Stimulated activated CD4-positive, alpha-beta T cell treated with anti-CD3 and anti-CD28 coated beads, TNF-alpha, amount 100 ng/mL, for 48 hours (primary cell): ENCODE data around the gene CLDN5.

ENCODE experiments used
- DNase-seq, 3 donors: peaks; one replicate each; pipeline ENCODE4 v3.0.0-alpha.2; 2020; ENCODE audit warnings: low read depth in 3 of 3

CLDN5 gene, protein sequence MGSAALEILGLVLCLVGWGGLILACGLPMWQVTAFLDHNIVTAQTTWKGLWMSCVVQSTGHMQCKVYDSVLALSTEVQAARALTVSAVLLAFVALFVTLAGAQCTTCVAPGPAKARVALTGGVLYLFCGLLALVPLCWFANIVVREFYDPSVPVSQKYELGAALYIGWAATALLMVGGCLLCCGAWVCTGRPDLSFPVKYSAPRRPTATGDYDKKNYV

GRCh38 chr22:19524170-19525115, at the start of gene CLDN5:
Gene CLDN5, minus strand, starts transcription at chr22:19524410. Its CDS starts 155 bp downstream, at chr22:19524255.
- DNase-seq, result no peak

DNA sequence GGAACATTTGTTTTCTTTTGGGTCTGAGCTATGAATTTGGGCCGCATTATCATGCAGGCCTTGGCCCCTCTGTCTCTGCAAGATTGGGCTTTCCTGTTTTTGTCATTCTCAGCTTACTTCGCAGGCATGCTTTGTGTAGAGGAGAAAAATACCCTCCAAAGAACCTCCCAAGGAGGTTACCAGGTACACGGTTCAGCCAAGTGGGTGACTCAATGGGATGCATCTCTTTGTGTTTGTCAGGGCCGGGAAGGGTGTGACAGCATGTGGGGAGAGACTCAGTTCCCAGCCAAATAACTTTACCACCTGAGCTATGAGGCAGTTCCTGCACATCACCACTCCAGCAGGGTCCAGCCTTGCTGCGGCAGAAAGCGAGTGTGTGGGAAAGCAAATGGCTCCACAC, 47.8 kb upstream of the CLDN5 start:
- DNase-seq, result no peak

GRCh38 chr22:19571207-19571795, 47.1 kb upstream of the CLDN5 start:
- no peak for DNase-seq

DNA sequence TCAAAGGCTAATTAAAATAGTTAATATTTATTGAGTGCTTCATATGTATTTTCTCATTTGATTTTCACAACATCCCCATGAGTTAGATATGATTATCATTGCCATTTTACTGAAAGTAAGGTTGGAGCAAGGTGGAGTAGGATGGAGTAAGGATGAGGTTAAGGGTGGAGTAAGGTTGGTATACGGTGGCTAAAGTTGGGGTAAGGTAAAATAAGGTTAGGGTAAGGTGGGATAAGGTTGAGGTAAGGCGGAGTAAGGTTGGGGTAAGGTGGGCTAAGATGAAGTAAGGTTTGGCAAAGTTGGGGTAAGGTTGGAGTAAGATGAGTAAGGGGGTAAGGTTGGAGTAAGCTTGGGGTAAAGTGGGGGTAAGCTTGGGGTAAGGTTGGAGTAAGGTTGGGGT, 45.8 kb upstream of the CLDN5 start:
- no peak for DNase-seq

DNA sequence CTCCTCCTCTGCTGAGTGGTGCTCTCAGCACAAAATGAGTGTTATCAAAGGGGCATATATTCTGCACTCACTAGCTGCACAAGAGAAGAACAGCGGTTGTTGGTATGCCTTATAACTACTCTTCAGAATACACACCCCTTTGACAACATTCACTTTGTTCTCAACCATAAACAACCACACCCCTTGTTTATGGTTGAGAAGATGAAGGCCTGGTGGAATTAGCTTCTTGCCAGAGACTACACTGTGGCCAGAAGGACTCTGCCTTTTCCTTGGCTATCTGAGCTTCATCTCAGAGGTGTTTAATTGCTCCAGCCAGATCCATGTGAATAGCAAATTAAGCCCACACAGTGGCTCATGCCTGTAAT, 45.0 kb upstream of the CLDN5 start:
- no peak for DNase-seq

DNA sequence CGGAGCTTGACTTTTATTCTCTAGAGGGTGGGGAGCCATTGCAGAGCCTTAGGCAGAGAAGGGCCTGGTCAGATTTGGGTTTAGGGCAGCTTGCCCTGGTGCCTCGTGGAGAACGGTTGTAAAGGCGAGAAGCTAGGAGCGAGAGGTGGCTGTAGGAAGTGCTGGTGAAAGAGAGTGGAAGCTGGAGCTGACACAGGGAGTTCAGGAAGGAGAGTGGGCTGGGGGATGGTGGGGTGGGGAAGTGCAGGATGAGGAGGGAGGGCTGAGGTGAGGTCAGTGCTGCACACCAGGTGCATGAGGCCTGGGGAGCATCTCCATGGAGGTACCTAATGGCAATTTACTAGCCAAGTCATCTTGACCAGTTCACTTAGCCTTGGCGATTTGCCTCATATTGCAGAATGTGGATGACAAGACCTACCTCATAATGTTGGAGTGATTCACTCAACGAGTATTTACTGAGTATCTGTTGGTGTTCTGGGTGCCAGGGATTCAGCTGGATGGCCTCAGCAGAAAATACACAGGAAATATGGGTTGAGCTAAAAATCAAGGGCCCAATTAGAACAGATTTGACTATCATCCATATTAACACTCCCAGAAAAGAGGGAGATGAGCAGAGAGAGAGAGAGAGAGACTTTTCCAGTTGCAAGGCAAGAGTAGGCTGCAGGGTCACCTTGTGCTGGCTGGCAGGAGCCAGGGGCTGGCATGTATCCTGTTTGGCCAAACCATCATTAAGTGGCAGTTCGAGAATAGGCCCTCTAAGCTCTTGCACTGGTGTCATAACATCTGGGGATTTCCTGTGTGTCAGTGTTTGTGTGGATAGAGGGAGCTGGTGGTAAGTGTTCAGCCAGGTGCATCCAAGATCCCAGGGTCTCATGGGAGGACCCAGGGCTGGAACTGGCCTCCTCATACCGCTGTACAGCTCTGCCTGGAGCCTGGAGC, 44.4 kb upstream of the CLDN5 start:
- DNase-seq, result no peak

GRCh38 chr22:19567157-19568009, 43.2 kb upstream of the CLDN5 start:
- no peak for DNase-seq

GRCh38 chr22:19566279-19567156, 42.3 kb upstream of the CLDN5 start:
- no peak for DNase-seq

- DNase-seq, result no peak
Measured at GRCh38 chr22:19565382-19566278, 41.4 kb upstream of the CLDN5 start.

DNA sequence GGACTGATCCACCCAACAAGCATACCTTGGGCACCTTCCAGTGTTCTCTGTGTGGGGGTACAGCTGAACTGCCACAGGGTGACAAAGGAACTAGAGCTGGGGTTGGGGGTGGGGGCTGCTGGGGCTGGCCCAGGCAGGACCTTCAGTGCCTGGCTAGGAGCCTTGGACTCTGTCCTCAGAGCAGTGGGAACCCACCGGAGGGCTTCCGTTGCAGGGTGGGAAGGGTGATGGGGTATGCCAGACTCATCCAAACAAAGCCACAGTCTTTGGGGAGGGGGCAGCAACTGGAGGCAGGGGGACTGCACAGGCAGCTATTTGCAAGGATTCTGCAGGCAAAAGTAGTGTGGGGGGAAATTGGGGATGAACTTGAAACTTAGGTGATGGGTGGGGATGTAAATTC, 35.7 kb upstream of the CLDN5 start:
- no peak for DNase-seq

DNA sequence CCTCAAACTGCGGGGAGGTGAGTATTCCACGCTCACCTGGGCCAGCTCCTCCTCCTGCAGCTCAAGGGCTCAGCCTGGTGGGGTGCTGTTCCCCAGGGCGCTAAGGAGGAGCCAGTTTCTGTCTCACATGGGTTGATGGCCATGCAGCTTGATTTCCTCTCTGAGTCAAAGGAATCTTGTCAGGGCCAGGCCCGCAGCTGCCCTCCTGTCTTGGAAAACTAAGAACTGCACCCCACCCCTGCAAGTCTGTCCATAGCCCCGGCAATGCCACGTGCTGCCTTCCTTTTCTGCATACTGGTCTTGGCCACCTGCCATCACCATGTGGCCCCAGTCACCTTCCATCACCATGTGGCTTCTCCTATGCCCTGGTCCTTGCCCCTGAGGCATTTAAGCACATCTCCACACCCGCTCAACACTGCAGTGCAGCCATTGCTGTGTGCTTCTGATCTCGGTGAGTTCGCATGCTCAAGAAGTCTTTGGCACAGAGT, 35.2 kb upstream of the CLDN5 start:
- DNase-seq, result no peak

- DNase-seq, result no peak
Measured at GRCh38 chr22:19556963-19557545, 32.8 kb upstream of the CLDN5 start.

DNA sequence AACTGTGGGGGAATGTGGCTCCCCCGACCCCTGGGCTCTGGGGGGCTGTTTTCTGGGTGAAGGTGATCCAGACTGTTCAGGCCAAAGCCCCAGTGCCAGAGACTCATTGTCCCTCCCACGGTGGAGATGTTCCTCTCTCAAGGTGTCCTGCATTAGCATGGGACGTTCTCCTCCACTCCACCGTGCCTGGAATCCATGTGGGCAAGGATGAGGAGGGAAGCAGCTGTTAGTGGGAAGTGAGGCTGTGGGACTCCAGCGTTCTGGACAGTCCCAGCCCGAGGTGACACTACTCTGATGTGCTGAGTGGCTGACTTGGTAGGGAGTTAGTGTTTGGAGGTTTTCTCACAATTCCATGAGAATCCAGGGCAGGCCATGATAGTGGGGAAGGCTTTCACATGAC, 31.4 kb upstream of the CLDN5 start:
- DNase-seq, result no peak

DNA sequence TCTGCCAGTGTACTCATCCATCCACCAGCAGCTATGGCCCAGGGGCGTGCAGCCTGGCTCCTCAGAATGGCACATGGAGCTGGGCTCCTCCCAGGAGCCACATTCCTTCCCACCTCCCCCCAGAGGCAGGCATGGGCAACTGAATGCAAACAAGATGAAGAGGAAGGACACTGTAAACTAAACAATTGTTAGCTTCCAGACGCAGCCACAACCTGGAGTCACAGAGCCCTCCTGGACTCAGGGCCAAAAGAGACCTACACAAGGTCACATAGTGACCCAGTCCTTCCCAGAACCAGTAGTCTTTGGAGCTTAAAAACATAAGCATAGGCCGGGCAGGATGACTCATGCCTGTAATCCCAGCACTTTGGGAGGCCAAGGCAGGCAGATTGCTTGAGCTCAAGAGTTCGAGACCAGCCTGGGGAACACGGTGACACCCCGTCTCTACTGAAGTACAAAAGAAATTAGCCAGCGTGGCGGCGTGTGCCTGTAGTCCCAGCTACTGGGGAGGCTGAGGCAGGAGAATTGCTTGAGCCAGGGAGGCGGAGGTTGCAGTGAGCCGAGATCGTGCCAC, 30.7 kb upstream of the CLDN5 start:
- no peak for DNase-seq

DNA sequence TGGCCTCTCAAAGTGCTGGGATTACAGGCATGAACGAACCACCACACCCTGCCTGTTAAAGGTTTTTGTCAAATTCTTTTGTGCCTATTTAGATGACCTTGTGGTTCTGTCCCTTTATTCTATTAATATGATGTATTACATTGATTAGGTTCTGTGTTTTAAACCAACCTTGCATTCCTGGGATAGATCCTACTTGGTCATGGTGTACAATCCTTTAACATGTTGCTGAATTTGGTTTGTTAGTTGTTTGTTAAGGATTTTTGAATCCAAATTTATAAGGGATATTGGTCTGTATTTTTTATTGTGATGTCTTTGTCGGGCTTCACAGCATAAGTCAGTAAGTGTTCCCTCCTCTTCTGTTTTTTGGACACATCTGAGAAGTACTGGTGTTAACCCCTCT, 29.0 kb upstream of the CLDN5 start:
- DNase-seq, result no peak

GRCh38 chr22:19550382-19550781, 26.2 kb upstream of the CLDN5 start:
- no peak for DNase-seq

DNA sequence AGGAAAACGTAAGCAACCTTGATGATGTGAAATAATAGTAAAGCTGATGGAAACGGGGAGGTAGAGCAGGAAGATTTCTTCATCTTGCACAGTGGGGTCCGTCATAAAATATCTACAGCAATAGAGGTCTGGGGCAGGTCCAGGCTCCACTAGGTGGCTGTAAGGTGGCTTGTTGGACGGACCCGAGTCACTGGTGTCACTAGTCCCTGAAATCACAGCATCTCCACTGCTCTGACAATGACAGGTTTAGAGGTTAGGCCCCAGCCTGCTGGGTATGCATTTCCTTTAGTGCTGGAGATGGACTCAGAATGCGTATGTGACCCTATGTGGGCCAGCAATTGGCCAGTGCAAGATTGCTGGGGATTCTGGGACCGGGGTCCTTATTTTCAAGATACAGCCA, 25.2 kb upstream of the CLDN5 start:
- no peak for DNase-seq

DNA sequence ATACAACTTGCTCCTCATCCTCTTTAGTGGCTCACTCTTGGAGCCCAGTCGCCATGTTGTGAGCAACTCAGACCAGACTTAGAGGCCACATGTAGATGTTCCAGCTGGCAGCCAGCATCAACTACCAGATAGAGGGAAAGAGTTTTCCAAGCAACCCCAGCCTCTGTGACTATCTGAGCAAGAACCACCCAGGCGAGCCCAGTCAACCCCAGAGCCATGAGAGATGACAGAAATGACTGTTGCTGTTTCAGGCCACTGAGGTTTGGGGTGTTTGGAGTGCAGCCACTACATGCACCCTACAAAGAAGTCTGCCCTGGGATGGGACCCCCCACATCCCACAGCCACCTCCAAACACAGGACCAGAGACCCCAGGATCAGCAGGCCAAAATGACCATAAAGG, 24.8 kb upstream of the CLDN5 start:
- DNase-seq, result no peak
